MCF 10A (cell line): ENCODE results near the gene SLC25A48. TPM values are rescaled to one million over a fixed set of nuclear protein-coding genes. Genes with fewer than 3 reads are reported as not detected.

Experiments used
- BruUV-seq: library from RNA; stranded (reverse); fragments of 400-500 nt; replicated peaks from 2 replicates; lab custom pipeline; 2021; lab: Mats Ljungman, UMichigan
- CTCF ChIA-PET: fragments of 300-600 bp; sonication (Branson Sonifier 250); formaldehyde crosslinking; extraction: SDS; loops from one replicate; lab custom pipeline; 2021; ENCODE audit warnings: antibody characterized with exemption, inconsistent platforms; lab: Yijun Ruan, JAX
- POLR2A ChIA-PET: fragments of 300-600, 350-650 bp; sonication (Branson Sonifier 250); formaldehyde crosslinking; extraction: SDS; loops from one replicate; lab custom pipeline; 2020; ENCODE audit warnings: antibody characterized with exemption, inconsistent platforms; lab: Yijun Ruan, JAX
- DNase-seq: peaks from one replicate; pipeline ENCODE4 v3.0.0-alpha.2; 2018; ENCODE audit not compliant: unreplicated experiment
- H3K27ac Mint-ChIP-seq: one replicate; pipeline ENCODE4 v1.8.0; 2022; ENCODE audit warnings: mild to moderate bottlenecking, low read depth, mixed read lengths; ENCODE audit not compliant: unreplicated experiment
- H3K27me3 Mint-ChIP-seq: one replicate; pipeline ENCODE4 v1.8.0; 2022; ENCODE audit warnings: mixed read lengths; ENCODE audit not compliant: insufficient read depth, unreplicated experiment
- H3K36me3 Mint-ChIP-seq: one replicate; pipeline ENCODE4 v1.8.0; 2022; ENCODE audit warnings: mild to moderate bottlenecking, moderate library complexity, mixed read lengths; ENCODE audit not compliant: insufficient read depth, unreplicated experiment
- H3K4me1 Mint-ChIP-seq: one replicate; pipeline ENCODE4 v1.8.0; 2022; ENCODE audit warnings: mixed read lengths; ENCODE audit not compliant: insufficient read depth, unreplicated experiment
- H3K4me3 Mint-ChIP-seq: one replicate; pipeline ENCODE4 v1.8.0; 2022; ENCODE audit warnings: mild to moderate bottlenecking, moderate library complexity, mixed read lengths; ENCODE audit not compliant: unreplicated experiment
- H3K9me3 Mint-ChIP-seq: one replicate; pipeline ENCODE4 v1.8.0; 2022; ENCODE audit warnings: mixed read lengths; ENCODE audit not compliant: unreplicated experiment
- intact Hi-C: fragments of 100-400 bp; cut with micrococcal nuclease; formaldehyde crosslinking; loops from 2 replicates; pipeline ENCODE4 v1.14.1; 2022
- total RNA-seq: library from RNA; stranded (reverse); gene quantifications from 2 replicates; pipeline ENCODE4 v1.2.3, GENCODE V29; 2022
- TF ChIP-seq, protein P1 (sequence below): fragments of 200-600 bp; IDR thresholded peaks from one replicate; pipeline ENCODE4 v1.8.0; 2022; ENCODE audit warnings: antibody characterized with exemption, mild to moderate bottlenecking; ENCODE audit not compliant: unreplicated experiment

The SLC25A48 gene
- total RNA-seq, 1 experiment from 2014 or later: not detected

DNA sequence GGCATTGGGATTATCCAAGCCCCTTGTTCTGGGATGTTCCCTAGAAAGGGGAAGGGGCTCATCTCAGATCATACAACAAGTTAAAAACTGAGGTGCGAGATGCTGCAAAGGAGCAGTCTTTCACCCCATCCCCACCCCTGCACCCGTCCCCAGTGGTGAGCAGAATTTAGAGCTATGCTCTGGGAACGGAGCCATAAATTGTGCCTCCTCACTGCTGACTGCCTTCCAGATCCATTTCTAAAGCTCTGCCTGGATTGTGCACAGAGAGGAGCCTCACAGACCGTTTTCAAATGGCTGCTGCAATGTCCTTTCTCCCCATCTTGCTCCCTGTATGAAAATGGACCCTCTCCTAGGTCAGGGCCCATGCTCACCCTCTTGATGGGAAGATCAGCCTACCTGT lies 8.3 kb downstream of the SLC25A48 start:
- ChIA-PET CTCF (interaction anchor here (0.9 to 8.8 kb wide), 5 partner anchors 9 to 377 kb away, joined by 3 to 76 read pairs (median 4); partner anchors contain the start of gene SLC25A48), POLR2A (no interaction called here)
- intact Hi-C loops: no loop called here
- DNase-seq: no peak
- peaks cover 44% of the 10 kb centered on the region for H3K27me3 Mint-ChIP-seq
- no peaks in the 10 kb centered on the region for H3K36me3 Mint-ChIP-seq
- TF ChIP-seq, protein P1, sequence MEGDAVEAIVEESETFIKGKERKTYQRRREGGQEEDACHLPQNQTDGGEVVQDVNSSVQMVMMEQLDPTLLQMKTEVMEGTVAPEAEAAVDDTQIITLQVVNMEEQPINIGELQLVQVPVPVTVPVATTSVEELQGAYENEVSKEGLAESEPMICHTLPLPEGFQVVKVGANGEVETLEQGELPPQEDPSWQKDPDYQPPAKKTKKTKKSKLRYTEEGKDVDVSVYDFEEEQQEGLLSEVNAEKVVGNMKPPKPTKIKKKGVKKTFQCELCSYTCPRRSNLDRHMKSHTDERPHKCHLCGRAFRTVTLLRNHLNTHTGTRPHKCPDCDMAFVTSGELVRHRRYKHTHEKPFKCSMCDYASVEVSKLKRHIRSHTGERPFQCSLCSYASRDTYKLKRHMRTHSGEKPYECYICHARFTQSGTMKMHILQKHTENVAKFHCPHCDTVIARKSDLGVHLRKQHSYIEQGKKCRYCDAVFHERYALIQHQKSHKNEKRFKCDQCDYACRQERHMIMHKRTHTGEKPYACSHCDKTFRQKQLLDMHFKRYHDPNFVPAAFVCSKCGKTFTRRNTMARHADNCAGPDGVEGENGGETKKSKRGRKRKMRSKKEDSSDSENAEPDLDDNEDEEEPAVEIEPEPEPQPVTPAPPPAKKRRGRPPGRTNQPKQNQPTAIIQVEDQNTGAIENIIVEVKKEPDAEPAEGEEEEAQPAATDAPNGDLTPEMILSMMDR: no peak
- no peak overlapping the region for H3K4me3 Mint-ChIP-seq
- no peaks in the 10 kb centered on the region for H3K9me3 Mint-ChIP-seq
- no peaks in the 10 kb centered on the region for H3K4me1 Mint-ChIP-seq
- no TSS peak for BruUV-seq
- no peak overlapping the region for H3K27ac Mint-ChIP-seq

DNA sequence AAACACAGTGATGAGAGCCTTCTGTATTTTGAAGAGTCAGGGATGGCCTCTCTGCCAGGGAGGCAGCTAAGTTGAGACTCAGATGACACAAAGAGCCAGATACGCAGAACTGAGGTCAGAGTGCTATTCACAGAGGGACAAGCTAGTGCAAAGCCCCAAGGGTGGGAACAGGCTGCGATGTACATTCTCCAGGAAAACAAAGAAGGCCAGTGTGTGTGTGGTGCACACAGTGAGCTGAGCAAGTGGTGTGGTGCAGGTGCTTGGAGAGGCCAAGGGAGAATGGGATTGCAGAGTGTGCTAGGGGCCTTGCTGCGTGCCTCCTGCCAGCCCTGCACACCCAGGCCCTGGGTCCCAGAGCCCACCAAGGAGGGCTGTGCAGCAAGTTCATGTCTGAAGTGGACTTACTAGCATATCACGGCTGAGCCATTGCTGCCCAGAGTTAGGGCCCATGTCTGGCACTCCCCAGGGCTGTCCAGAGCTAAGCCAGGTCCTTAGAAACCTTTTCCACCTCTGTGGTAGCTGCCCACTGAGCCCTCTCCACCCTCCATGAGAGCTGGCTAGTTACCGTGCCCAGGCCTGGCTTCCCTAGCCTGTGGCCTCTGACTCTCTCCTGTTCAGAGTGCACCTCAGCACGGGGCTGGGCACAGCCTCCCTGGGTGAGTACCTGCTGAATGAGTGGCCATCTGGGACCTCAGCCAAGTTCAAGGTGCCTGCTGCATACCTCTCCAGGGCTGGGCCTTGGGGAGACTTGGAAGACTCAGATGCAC lies 9.3 kb downstream of the SLC25A48 start:
- DNase-seq: peak; percentile 88
- Mint-ChIP-seq H3K4me3 (no peak overlapping the region), H3K9me3 (no peaks in the 10 kb centered on the region), H3K4me1 (no peaks in the 10 kb centered on the region), H3K27ac (no peak overlapping the region), H3K36me3 (no peaks in the 10 kb centered on the region), H3K27me3 (peaks cover 36% of the 10 kb centered on the region)
- POLR2A ChIA-PET: no interaction called here
- BruUV-seq: no TSS peak
- CTCF ChIA-PET: interaction anchor here (0.5 to 8.8 kb wide), 9 partner anchors 10 to 378 kb away, joined by 3 to 76 read pairs (median 3); partner anchors contain the start of gene SLC25A48
- intact Hi-C loops: no loop called here
- TF ChIP-seq, protein P1: no peak

DNA sequence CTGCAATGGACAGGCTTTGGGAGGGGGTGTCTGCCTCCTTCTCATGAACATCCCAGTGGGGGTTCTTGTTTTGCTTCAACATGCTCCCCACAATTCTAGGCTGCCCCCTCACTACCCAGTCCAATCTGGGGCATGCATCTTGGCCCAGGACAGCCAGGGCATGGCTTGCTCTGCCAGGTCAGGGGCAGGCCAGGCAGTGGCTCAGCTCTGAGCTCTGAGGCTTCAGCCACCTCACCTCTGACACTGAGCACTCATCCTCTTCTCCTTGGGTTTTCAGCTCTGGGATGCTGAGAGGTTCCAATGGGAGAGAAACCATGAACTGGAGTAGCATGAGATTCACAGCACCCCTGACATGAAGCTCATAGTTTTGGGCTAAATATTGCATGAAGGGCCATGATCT lies 11.8 kb downstream of the SLC25A48 start:
- BruUV-seq: no TSS peak
- ChIA-PET CTCF (interaction anchor here (1.1 to 8.8 kb wide), 5 partner anchors 16 to 292 kb away, joined by 4 to 76 read pairs (median 5); no protein-coding TSS in a partner anchor), POLR2A (no interaction called here)
- no peak overlapping the region for H3K27ac Mint-ChIP-seq
- H3K27me3 Mint-ChIP-seq: peaks cover 12% of the 10 kb centered on the region
- H3K4me3 Mint-ChIP-seq: no peak overlapping the region
- TF ChIP-seq, protein P1: no peak
- H3K9me3 Mint-ChIP-seq: no peaks in the 10 kb centered on the region
- no peak for DNase-seq
- no peaks in the 10 kb centered on the region for H3K4me1 Mint-ChIP-seq
- no peaks in the 10 kb centered on the region for H3K36me3 Mint-ChIP-seq
- intact Hi-C loops: no loop called here

DNA sequence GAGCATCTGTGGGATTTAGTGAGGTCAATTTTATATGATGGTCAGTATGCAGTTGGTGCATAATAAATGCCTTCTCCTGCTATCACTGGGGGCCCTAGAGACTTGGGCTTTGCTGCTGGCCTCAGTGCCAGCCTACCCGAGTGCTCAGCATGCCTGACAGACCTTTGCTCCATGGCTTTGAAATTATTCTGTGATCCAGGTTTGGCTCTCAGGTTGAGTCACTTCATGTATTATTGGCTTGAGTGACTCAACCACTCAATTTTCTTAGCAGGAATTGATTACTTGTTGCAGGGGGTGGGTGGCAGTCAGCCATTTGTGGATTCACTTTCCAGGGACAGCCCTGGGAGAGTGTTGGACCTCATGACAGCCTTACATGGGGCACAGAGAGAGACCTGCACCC lies 13.5 kb downstream of the SLC25A48 start:
- POLR2A ChIA-PET: no interaction called here
- H3K4me3 Mint-ChIP-seq: no peak overlapping the region
- TF ChIP-seq, protein P1: no peak
- no peaks in the 10 kb centered on the region for H3K4me1 Mint-ChIP-seq
- H3K27ac Mint-ChIP-seq: no peak overlapping the region
- no peaks in the 10 kb centered on the region for H3K27me3 Mint-ChIP-seq
- no TSS peak for BruUV-seq
- DNase-seq: no peak
- intact Hi-C loops: no loop called here
- CTCF ChIA-PET: interaction anchor here (0.6 to 1.8 kb wide), 2 partner anchors 11 to 1177 kb away, joined by 3 to 4 read pairs; no protein-coding TSS in a partner anchor
- H3K9me3 Mint-ChIP-seq: no peaks in the 10 kb centered on the region
- no peaks in the 10 kb centered on the region for H3K36me3 Mint-ChIP-seq
